A673 (cell line): ENCODE results near the gene XPNPEP2. TPM values are rescaled to one million over a fixed set of nuclear protein-coding genes. Genes with fewer than 3 reads are reported as not detected.

Experiments
- BruUV-seq: library from RNA; stranded (reverse); fragments of 400-500 nt; replicated peaks from 2 replicates; lab custom pipeline; 2021; lab: Mats Ljungman, UMichigan
- CTCF ChIA-PET: fragments of 300-600 bp; sonication (Branson Sonifier 250); formaldehyde crosslinking; loops from one replicate; lab custom pipeline; 2022; ENCODE audit warnings: antibody characterized with exemption; lab: Charles Lee
- POLR2A ChIA-PET: fragments of 300-600 bp; sonication (Branson Sonifier 250); formaldehyde crosslinking; loops from one replicate; lab custom pipeline; 2022; ENCODE audit warnings: antibody characterized with exemption; ENCODE audit not compliant: low non-redundant PET; lab: Charles Lee
- DNase-seq: peaks from one replicate; pipeline ENCODE4 v3.0.0-alpha.2; 2015; ENCODE audit warnings: low spot score
- H3K27ac ChIP-seq: fragments of 200-600 bp; sonication (generic); 2 replicates; pipeline ENCODE4 v1.5.1; 2016; ENCODE audit warnings: mixed run types, low read depth, mild to moderate bottlenecking, mixed read lengths, antibody characterized with exemption, low read length; ENCODE audit not compliant: poor library complexity, severe bottlenecking
- H3K27me3 ChIP-seq: fragments of 200-600 bp; sonication (generic); replicated peaks from 2 replicates; pipeline ENCODE4 v1.6.1; 2017; ENCODE audit warnings: mixed run types, low read depth, mild to moderate bottlenecking, mixed read lengths, antibody characterized with exemption, low read length; ENCODE audit not compliant: insufficient read depth, poor library complexity
- H3K36me3 ChIP-seq: fragments of 200-600 bp; sonication (generic); 2 replicates; pipeline ENCODE4 v1.6.1; 2016; ENCODE audit warnings: mixed run types, mild to moderate bottlenecking, mixed read lengths, antibody characterized with exemption, low read length; ENCODE audit not compliant: insufficient read depth, poor library complexity, severe bottlenecking
- H3K4me1 ChIP-seq: fragments of 200-600 bp; sonication (generic); 2 replicates; pipeline ENCODE4 v1.6.1; 2017; ENCODE audit warnings: mixed run types, mild to moderate bottlenecking, mixed read lengths, antibody characterized with exemption, low read length; ENCODE audit not compliant: insufficient read depth, poor library complexity, severe bottlenecking
- H3K4me3 ChIP-seq: fragments of 200-600 bp; sonication (generic); 2 replicates; pipeline ENCODE4 v1.5.1; 2016; ENCODE audit warnings: low read depth, mixed run types, mild to moderate bottlenecking, mixed read lengths, low read length; ENCODE audit not compliant: poor library complexity, severe bottlenecking
- H3K9me3 ChIP-seq: fragments of 200-600 bp; sonication (generic); 2 replicates; pipeline ENCODE4 v1.6.1; 2016; ENCODE audit warnings: mixed run types, low read depth, mild to moderate bottlenecking, mixed read lengths, antibody characterized with exemption, low read length; ENCODE audit not compliant: poor library complexity, severe bottlenecking
- CTCF ChIP-seq: fragments of 300-800, 200-600 bp; sonication (generic); conservative IDR thresholded peaks from 2 replicates; pipeline ENCODE4 v1.5.1; 2017; ENCODE audit warnings: low read depth, mild to moderate bottlenecking, antibody characterized with exemption, low read length, moderate library complexity, mixed read lengths
- EZH2 ChIP-seq: fragments of 200-600 bp; sonication (generic); IDR thresholded peaks from 2 replicates; pipeline ENCODE4 v1.6.1; 2017; ENCODE audit warnings: borderline replicate concordance, low read depth, mild to moderate bottlenecking, mixed read lengths, antibody characterized with exemption, low read length; ENCODE audit not compliant: poor library complexity, severe bottlenecking
- intact Hi-C: fragments of 100-400 bp; cut with micrococcal nuclease; formaldehyde crosslinking; loops from one replicate; pipeline ENCODE4 v1.10.0; 2022; ENCODE audit not compliant: unreplicated experiment
- total RNA-seq: library from RNA; stranded (reverse); gene quantifications from 2 replicates; pipeline ENCODE4 v1.2.3, GENCODE V29; 2021

The XPNPEP2 gene
- total RNA-seq, 1 experiment from 2014 or later = not detected

GRCh38 chrX:129747533-129747932, 8.8 kb downstream of the XPNPEP2 start:
- no peaks in the 10 kb centered on the region for H3K4me1 ChIP-seq
- no peak for TF ChIP-seq CTCF
- TF ChIP-seq EZH2 = no peak
- DNase-seq = no peak
- no peak overlapping the region for H3K4me3 ChIP-seq
- intact Hi-C loops = no loop called here
- no peak overlapping the region for H3K27ac ChIP-seq
- CTCF ChIA-PET = no interaction called here
- POLR2A ChIA-PET = no interaction called here
- H3K36me3 ChIP-seq = no peaks in the 10 kb centered on the region
- no TSS peak for BruUV-seq
- no peaks in the 10 kb centered on the region for H3K9me3 ChIP-seq
- H3K27me3 ChIP-seq = no peaks in the 10 kb centered on the region

GRCh38 chrX:129748305-129748704, 9.5 kb downstream of the XPNPEP2 start:
- Histone ChIP-seq H3K27me3 (no peaks in the 10 kb centered on the region), H3K9me3 (no peaks in the 10 kb centered on the region), H3K27ac (no peak overlapping the region), H3K4me1 (no peaks in the 10 kb centered on the region), H3K4me3 (no peak overlapping the region), H3K36me3 (no peaks in the 10 kb centered on the region)
- no peak for DNase-seq
- ChIA-PET CTCF (no interaction called here), POLR2A (no interaction called here)
- no peak for TF ChIP-seq CTCF
- no peak for TF ChIP-seq EZH2
- BruUV-seq = no TSS peak
- intact Hi-C loops = no loop called here

DNA sequence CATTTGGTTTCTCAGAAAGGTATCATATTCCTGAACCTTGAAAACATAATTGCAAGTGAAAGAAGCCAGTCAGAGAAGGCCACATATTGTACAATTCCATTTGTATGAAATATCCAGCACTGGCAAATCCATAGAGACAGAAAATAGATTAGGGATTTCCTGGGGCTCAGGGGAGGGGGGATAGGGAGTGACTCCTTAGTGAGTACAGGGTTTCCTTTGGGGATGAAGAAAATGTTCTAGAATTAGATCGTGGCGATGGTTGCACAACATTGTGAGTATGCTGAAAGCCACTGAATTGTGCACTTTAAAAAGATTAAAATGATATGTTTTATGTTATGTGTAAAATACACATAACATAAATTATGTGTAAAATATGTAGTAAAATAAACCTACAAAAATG, 10.3 kb downstream of the XPNPEP2 start:
- CTCF ChIA-PET = no interaction called here
- H3K27me3 ChIP-seq = no peaks in the 10 kb centered on the region

More for the DNA sequence above, 10.3 kb downstream of the XPNPEP2 start:
- DNase-seq = no peak
- Histone ChIP-seq H3K4me3 (no peak overlapping the region), H3K4me1 (no peaks in the 10 kb centered on the region), H3K9me3 (no peaks in the 10 kb centered on the region), H3K27ac (no peak overlapping the region), H3K36me3 (no peaks in the 10 kb centered on the region)
- POLR2A ChIA-PET = no interaction called here
- TF ChIP-seq CTCF (no peak), EZH2 (no peak)
- BruUV-seq = no TSS peak
- intact Hi-C loops = no loop called here
